Measurements from ENCODE around the gene VCAM1.
"Not testable (repeated sequence)": the region's sequence is repeated elsewhere in the genome, so short reads cannot be mapped to it uniquely, and the experiment has no call there.

VCAM1 gene

GRCh38 chr1:100719490-100719889, at the start of gene VCAM1:
VCAM1 (plus strand) TSS chr1:100719742; CDS start chr1:100719861, 119 bp downstream.
- FAIRE-seq (no peak), DNase-seq (ENCODE audit: insufficient read length, low spot score) (peak; percentile 1)

- DNase-seq (ENCODE audit: insufficient read length, low spot score) (no peak), FAIRE-seq (no peak)
These were observed 49.5 kb upstream of the VCAM1 start for GRCh38 chr1:100670083-100670482.

GRCh38 chr1:100671601-100672000, 47.9 kb upstream of the VCAM1 start:
- DNase-seq (ENCODE audit: insufficient read length, low spot score) (no peak), FAIRE-seq (no peak)

GRCh38 chr1:100683448-100684349, 35.8 kb upstream of the VCAM1 start:
- DNase-seq (ENCODE audit: insufficient read length, low spot score) (no peak), FAIRE-seq (no peak)

GRCh38 chr1:100699744-100700143, 19.8 kb upstream of the VCAM1 start:
- DNase-seq (ENCODE audit: insufficient read length, low spot score) (no peak), FAIRE-seq (no peak)

GRCh38 chr1:100700586-100700985, 19.0 kb upstream of the VCAM1 start:
- DNase-seq (ENCODE audit: insufficient read length, low spot score) (no peak), FAIRE-seq (no peak)

- DNase-seq (ENCODE audit: insufficient read length, low spot score) = no peak
- no peak for FAIRE-seq
These were observed 16.5 kb upstream of the VCAM1 start for GRCh38 chr1:100703052-100703451.

GRCh38 chr1:100703716-100704115, 15.8 kb upstream of the VCAM1 start:
- no peak for FAIRE-seq
- no peak for DNase-seq (ENCODE audit: insufficient read length, low spot score)

- DNase-seq (ENCODE audit: insufficient read length, low spot score) (no peak), FAIRE-seq (no peak)
These were observed 15.1 kb upstream of the VCAM1 start for GRCh38 chr1:100704473-100704872.

GRCh38 chr1:100706296-100706695, 13.2 kb upstream of the VCAM1 start:
- DNase-seq (ENCODE audit: insufficient read length, low spot score) (no peak), FAIRE-seq (no peak)

- no peak for DNase-seq (ENCODE audit: insufficient read length, low spot score)
- FAIRE-seq = no peak
These were observed 12.7 kb upstream of the VCAM1 start for GRCh38 chr1:100706856-100707255.

- DNase-seq (ENCODE audit: insufficient read length, low spot score) (no peak), FAIRE-seq (no peak)
These were observed 11.0 kb upstream of the VCAM1 start for GRCh38 chr1:100708476-100709062.

- FAIRE-seq (no peak), DNase-seq (ENCODE audit: insufficient read length, low spot score) (no peak)
These were observed 8.4 kb upstream of the VCAM1 start for GRCh38 chr1:100710906-100711682.

- not testable (repeated sequence) for FAIRE-seq; DNase-seq (ENCODE audit: insufficient read length, low spot score)
These were observed 6.5 kb upstream of the VCAM1 start for GRCh38 chr1:100713027-100713426.

GRCh38 chr1:100713626-100714025, 5.9 kb upstream of the VCAM1 start:
- no peak for FAIRE-seq
- no peak for DNase-seq (ENCODE audit: insufficient read length, low spot score)

- DNase-seq (ENCODE audit: insufficient read length, low spot score) (no peak), FAIRE-seq (no peak)
These were observed 4.9 kb upstream of the VCAM1 start for GRCh38 chr1:100714599-100714998.

- FAIRE-seq = no peak
These were observed 2.3 kb upstream of the VCAM1 start for GRCh38 chr1:100717218-100717617.

GRCh38 chr1:100718581-100718980, 961 bp upstream of the VCAM1 start:
- DNase-seq (ENCODE audit: insufficient read length, low spot score) = no peak
- FAIRE-seq = no peak

More at GRCh38 chr1:100717218-100717617, 2.3 kb upstream of the VCAM1 start:
- DNase-seq (ENCODE audit: insufficient read length, low spot score) = no peak

GRCh38 chr1:100720101-100720500, 559 bp downstream of the VCAM1 start:
- DNase-seq (ENCODE audit: insufficient read length, low spot score) (no peak), FAIRE-seq (no peak)

GRCh38 chr1:100720751-100721150, 1.2 kb downstream of the VCAM1 start:
- DNase-seq (ENCODE audit: insufficient read length, low spot score) (no peak), FAIRE-seq (no peak)

- DNase-seq (ENCODE audit: insufficient read length, low spot score) (no peak), FAIRE-seq (no peak)
These were observed 2.1 kb downstream of the VCAM1 start for GRCh38 chr1:100721526-100722207.
